Panc1 (cell line): ENCODE measurements around the gene CREB5. TPM values are rescaled to one million over a fixed set of nuclear protein-coding genes. Genes with fewer than 3 reads are reported as not detected.

Experiments
- ATAC-seq: fragments of 200-7000 bp; cut with Tn5 transposase; 2 replicates; pipeline ENCODE4 v1.9.1; 2020; ENCODE audit warnings: mild to moderate bottlenecking, moderate library complexity
- BruUV-seq: library from RNA; stranded (reverse); fragments of 400-500 nt; replicated peaks from 2 replicates; lab custom pipeline; 2021; lab: Mats Ljungman, UMichigan
- CTCF ChIA-PET: fragments of 300-600 bp; sonication (Branson Sonifier 250); formaldehyde crosslinking; loops from one replicate; lab custom pipeline; 2022; ENCODE audit warnings: antibody characterized with exemption; lab: Charles Lee
- POLR2A ChIA-PET: fragments of 300-600 bp; sonication (Branson Sonifier 250); formaldehyde crosslinking; loops from one replicate; lab custom pipeline; 2022; ENCODE audit warnings: antibody characterized with exemption; lab: Charles Lee
- DNase-seq: peaks from one replicate; pipeline ENCODE4 v3.0.0-alpha.2; 2010; ENCODE audit warnings: low read depth, low spot score
- H3K27ac ChIP-seq: 2 replicates; pipeline ENCODE4 v1.5.1; 2011; ENCODE audit warnings: mild to moderate bottlenecking, low read length, inconsistent platforms
- H3K27me3 ChIP-seq: fragments of 200-500 bp; sonication (Bioruptor generic); 2 replicates; pipeline ENCODE4 v1.6.0; 2014; ENCODE audit warnings: low read length, inconsistent platforms; ENCODE audit not compliant: control insufficient read depth, insufficient read depth
- H3K36me3 ChIP-seq: fragments of 200-500 bp; sonication (Bioruptor generic); 2 replicates; pipeline ENCODE4 v1.5.1; 2014; ENCODE audit warnings: inconsistent platforms, mild to moderate bottlenecking, low read length, moderate library complexity; ENCODE audit not compliant: control insufficient read depth, insufficient read depth
- H3K4me1 ChIP-seq: 2 replicates; pipeline ENCODE4 v1.5.1; 2011; ENCODE audit warnings: inconsistent platforms, mild to moderate bottlenecking, low read length, moderate library complexity; ENCODE audit not compliant: control insufficient read depth, insufficient read depth
- H3K4me3 ChIP-seq, 2 experiments: 2 replicates each; pipeline ENCODE4 v1.5.1; 2011 to 2012; ENCODE audit warnings: low read depth in 2 of 2, low read length in 2 of 2, mild to moderate bottlenecking in 2 of 2, inconsistent platforms in 1 of 2, moderate library complexity in 1 of 2
- H3K9me3 ChIP-seq: fragments of 200-500 bp; sonication (Bioruptor generic); 2 replicates; pipeline ENCODE4 v1.5.1; 2014; ENCODE audit warnings: low read depth, mild to moderate bottlenecking, inconsistent platforms, low read length, moderate library complexity; ENCODE audit not compliant: control insufficient read depth, insufficient read depth
- CTCF ChIP-seq: fragments of 450-650 bp; IDR thresholded peaks from 2 replicates; pipeline ENCODE4 v1.5.1; 2017; ENCODE audit warnings: mild to moderate bottlenecking
- POLR2AphosphoS5 ChIP-seq: IDR thresholded peaks from 2 replicates; pipeline ENCODE4 v1.6.1; 2012; ENCODE audit warnings: mild to moderate bottlenecking, low read depth, low read length, moderate library complexity
- REST ChIP-seq, 2 experiments: IDR thresholded peaks; 2 replicates each; pipeline ENCODE4 v1.6.1; 2011 to 2012; ENCODE audit warnings: low read depth in 2 of 2, control low read depth in 1 of 2, low read length in 1 of 2, mild to moderate bottlenecking in 1 of 2, moderate library complexity in 1 of 2; ENCODE audit not compliant: insufficient read depth in 1 of 2
- SIN3A ChIP-seq: IDR thresholded peaks from 2 replicates; pipeline ENCODE4 v1.6.1; 2012; ENCODE audit warnings: low read depth, mild to moderate bottlenecking, low read length, moderate library complexity, borderline replicate concordance; ENCODE audit not compliant: insufficient read depth
- TCF7L2 ChIP-seq: IDR thresholded peaks from 2 replicates; pipeline ENCODE4 v1.6.1; 2011; ENCODE audit warnings: mild to moderate bottlenecking, low read depth, low read length, inconsistent platforms
- in situ Hi-C: cut with HindIII; loops from 2 replicates; pipeline ENCODE4 v1.10.0; 2016; ENCODE audit warnings: low sequenced_read_pairs, low pct_unique_long_range_greater_than_20kb
- intact Hi-C: fragments of 100-400 bp; cut with micrococcal nuclease; formaldehyde crosslinking; loops from one replicate; pipeline ENCODE4 v1.10.0; 2022; ENCODE audit not compliant: unreplicated experiment
- total RNA-seq: library from RNA; stranded (reverse); gene quantifications from one replicate; pipeline ENCODE4 v1.2.1, GENCODE V29; 2021; ENCODE audit not compliant: unreplicated experiment

CREB5 gene
- total RNA-seq, 1 experiment from 2014 or later, result 3.1 TPM

GRCh38 chr7:28840592-28840995, 428.3 kb downstream of the CREB5 start:
- Histone ChIP-seq H3K36me3 (no peaks in the 10 kb centered on the region), H3K27ac (no peak overlapping the region), H3K27me3 (peaks cover 2% of the 10 kb centered on the region; the same call in 1 of the 2 replicates), H3K9me3 (no peaks in the 10 kb centered on the region), H3K4me3 (no peak overlapping the region), H3K4me1 (no peaks in the 10 kb centered on the region)
- POLR2A ChIA-PET, result no interaction called here
- DNase-seq, result no peak
- no TSS peak for BruUV-seq
- CTCF ChIA-PET, result interaction anchor here (0.8 kb wide), 1 partner anchor 21 kb away, joined by 3 read pairs; no protein-coding TSS in a partner anchor
- intact Hi-C loops, result no loop called here
- in situ Hi-C loops, result no loop called here
- TF ChIP-seq POLR2AphosphoS5, result no peak
- no peak for TF ChIP-seq TCF7L2
- TF ChIP-seq CTCF, result peak; percentile 50; the same call in 1 of the 2 replicates
- no peak for TF ChIP-seq REST (IDR thresholded peaks at IDR 0.05; ENCODE audit: insufficient read depth in 1 of 2, low read depth in 2 of 2, low read length in 1 of 2)
- no peak for TF ChIP-seq SIN3A
- no peak for ATAC-seq

GRCh38 chr7:28841766-28842165, 429.4 kb downstream of the CREB5 start:
- Histone ChIP-seq H3K9me3 (no peaks in the 10 kb centered on the region), H3K4me3 (no peak overlapping the region), H3K36me3 (no peaks in the 10 kb centered on the region), H3K27me3 (peaks cover 2% of the 10 kb centered on the region; the same call in 1 of the 2 replicates), H3K27ac (no peak overlapping the region), H3K4me1 (no peaks in the 10 kb centered on the region)
- intact Hi-C loops (no loop called here), in situ Hi-C loops (no loop called here)
- no TSS peak for BruUV-seq
- TF ChIP-seq REST (IDR thresholded peaks at IDR 0.05; ENCODE audit: insufficient read depth in 1 of 2, low read depth in 2 of 2, low read length in 1 of 2) (no peak), POLR2AphosphoS5 (no peak), CTCF (no peak), TCF7L2 (no peak), SIN3A (no peak)
- ChIA-PET POLR2A (no interaction called here), CTCF (no interaction called here)
- ATAC-seq (no peak), DNase-seq (no peak)
